Uterus (tissue), 4 donors: ENCODE results near the gene TMEM11. TPM values are rescaled to one million over a fixed set of nuclear protein-coding genes. Genes with fewer than 3 reads are reported as not detected.

Experiments
- DNase-seq, 2 donors: peaks; one replicate each; pipeline ENCODE4 v3.0.0-alpha.2; 2019 to 2020
- H3K27ac ChIP-seq, 2 donors: fragments of 200-600 bp; sonication (generic); 1 replicate in 1 of 2; 2 replicates in 1 of 2; pipeline ENCODE4 v1.5.1; 2016 to 2018
- H3K27me3 ChIP-seq, 2 donors: fragments of 200-600 bp; sonication (generic); one replicate each; pipeline ENCODE4 v1.5.1; 2018 to 2019; ENCODE audit warnings: control low read depth in 1 of 2
- H3K36me3 ChIP-seq, 2 donors: fragments of 200-600 bp; sonication (generic); one replicate each; pipeline ENCODE4 v1.5.1; 2019; ENCODE audit warnings: control low read depth in 1 of 2
- H3K4me1 ChIP-seq, 2 donors: fragments of 200-600 bp; sonication (generic); one replicate each; pipeline ENCODE4 v1.5.1; 2018 to 2019; ENCODE audit warnings: control low read depth in 1 of 2
- H3K4me3 ChIP-seq, 2 donors: fragments of 200-600 bp; sonication (generic); 1 replicate in 1 of 2; 2 replicates in 1 of 2; pipeline ENCODE4 v1.5.1; 2018 to 2019; ENCODE audit warnings: mild to moderate bottlenecking in 1 of 2
- H3K9me3 ChIP-seq, 2 donors: fragments of 200-600 bp; sonication (generic); one replicate each; pipeline ENCODE4 v1.5.1; 2019; ENCODE audit warnings: control low read depth in 1 of 2
- CTCF ChIP-seq, 4 experiments: fragments of 200-600 bp in 2 of 4; fragments of 450-650 bp in 2 of 4; sonication (generic) in 2 of 4; IDR thresholded peaks; one replicate each; pipeline ENCODE4 v1.5.1; 2016 to 2019; ENCODE audit warnings: antibody characterized with exemption in 4 of 4, mild to moderate bottlenecking in 2 of 4, moderate library complexity in 1 of 4
- POLR2A ChIP-seq, 2 donors: fragments of 450-650 bp; IDR thresholded peaks; one replicate each; pipeline ENCODE4 v1.6.1; 2016; ENCODE audit warnings: antibody characterized with exemption in 2 of 2, mild to moderate bottlenecking in 1 of 2, moderate library complexity in 1 of 2
- intact Hi-C: fragments of 100-400 bp; cut with DNase I; formaldehyde crosslinking; loops from one replicate; pipeline ENCODE4 v1.15.1; 2023; ENCODE audit warnings: low total_unique reads
- total RNA-seq, 4 donors: library from RNA; depleted of rRNA in 3 of 4; stranded (reverse); fragments of >200 nt in 3 of 4; gene quantifications; one replicate each; pipeline versions ENCODE4 v1.1.0 to v1.2.4, GENCODE V29; 2014 to 2023
- donor health status: DM: yes; HTN: yes; CAD: no.

The TMEM11 gene
- total RNA-seq, 4 donors from 2014 or later, result 6.9 to 23.8 (median 15.3) TPM

- H3K27me3 ChIP-seq, result no peaks in the 10 kb centered on the region
- intact Hi-C loops, result no loop called here
- peak overlapping the region in 1 of 2 donors; percentile 78 for H3K27ac ChIP-seq
- TF ChIP-seq POLR2A (IDR thresholded peaks at IDR 0.05) (no peak), CTCF (IDR thresholded peaks at IDR 0.05) (no peak)
- no peak overlapping the region for H3K4me3 ChIP-seq
- H3K9me3 ChIP-seq, result no peaks in the 10 kb centered on the region
- no peak for DNase-seq
- H3K4me1 ChIP-seq, result peaks cover 0 to 16% of the 10 kb centered on the region in 2 donors
- H3K36me3 ChIP-seq, result no peaks in the 10 kb centered on the region
These were observed 36.9 kb upstream of the TMEM11 start for GRCh38 chr17:21250854-21251253.

DNA sequence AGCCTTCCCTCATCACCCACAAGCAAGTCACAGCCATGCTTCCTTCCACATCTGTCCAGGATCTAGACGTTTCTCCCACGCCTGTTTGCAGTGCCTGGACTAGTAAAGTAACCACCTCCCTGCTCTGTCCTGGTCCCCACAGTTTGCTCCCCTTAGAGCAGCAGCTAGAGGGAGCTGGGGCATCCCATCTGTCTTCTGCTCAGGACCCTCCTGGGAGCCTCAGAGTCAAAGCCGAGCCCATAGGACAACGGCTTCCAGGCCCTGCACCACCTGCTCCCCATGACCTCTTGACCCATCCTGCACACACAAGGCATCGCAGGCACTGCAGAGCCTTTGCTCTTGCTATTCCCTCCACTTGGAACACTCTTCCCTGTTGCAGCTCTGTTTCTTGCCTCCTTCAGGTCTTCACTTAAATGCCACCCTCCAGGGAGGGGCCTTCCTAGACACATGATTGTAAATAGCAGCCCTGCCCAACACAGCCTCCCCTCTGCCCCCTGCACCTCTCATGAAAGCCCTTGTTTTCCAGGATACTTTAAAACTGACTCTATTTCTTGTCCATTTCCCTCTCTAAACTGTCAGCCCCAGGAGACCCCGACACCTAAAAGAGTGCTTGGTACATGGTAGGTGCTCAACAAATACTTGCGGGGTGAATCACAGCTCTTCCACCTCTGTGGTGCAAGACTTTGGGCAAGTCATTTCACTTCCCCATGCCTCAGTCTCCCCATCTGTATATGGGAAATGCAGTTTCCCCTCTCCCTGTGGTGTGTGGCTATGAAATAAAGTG is 36.2 kb upstream of the TMEM11 start:
- intact Hi-C loops, result no loop called here
- no peaks in the 10 kb centered on the region for H3K36me3 ChIP-seq
- TF ChIP-seq CTCF (IDR thresholded peaks at IDR 0.05) (no peak), POLR2A (IDR thresholded peaks at IDR 0.05) (no peak)
- H3K27ac ChIP-seq, result peak overlapping the region in 1 of 2 donors; percentile 78
- no peaks in the 10 kb centered on the region for H3K27me3 ChIP-seq
- H3K9me3 ChIP-seq, result no peaks in the 10 kb centered on the region
- no peak for DNase-seq
- peaks cover 0 to 16% of the 10 kb centered on the region in 2 donors for H3K4me1 ChIP-seq
- no peak overlapping the region for H3K4me3 ChIP-seq

DNA sequence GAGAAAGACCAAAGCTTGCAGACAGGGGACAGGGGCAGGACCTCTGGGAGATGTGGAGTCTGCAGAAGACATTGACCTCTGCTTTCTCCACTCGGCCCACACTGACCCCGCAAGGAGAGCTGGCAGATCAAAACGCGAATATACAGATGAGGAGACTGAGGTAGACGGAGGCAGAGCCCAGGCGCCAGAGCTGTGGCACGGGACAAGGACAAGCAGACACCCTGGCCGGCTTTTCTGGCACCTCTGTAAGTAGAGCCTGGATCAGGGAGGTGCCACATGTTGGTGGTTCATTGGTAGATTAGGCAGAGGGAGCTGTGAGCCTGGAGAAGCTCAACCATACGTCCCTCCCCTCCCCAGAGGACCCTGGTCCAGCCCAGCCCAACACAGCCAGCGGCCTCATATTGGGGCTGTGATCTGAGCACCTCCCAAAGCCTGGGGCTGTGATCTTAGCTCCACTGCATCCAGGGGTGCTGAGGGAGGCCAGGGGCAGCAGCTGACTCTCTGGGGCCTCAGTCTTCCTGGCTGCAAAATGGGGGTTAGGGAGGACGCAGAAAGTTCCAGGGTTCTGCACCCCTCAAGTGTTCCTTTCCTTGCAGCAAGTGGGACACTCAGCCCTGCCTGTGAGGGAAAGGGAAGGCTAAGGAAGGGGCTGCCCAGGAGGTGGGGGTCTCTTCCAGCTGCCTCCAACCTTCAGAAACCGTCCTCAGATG is 35.3 kb upstream of the TMEM11 start:
- Histone ChIP-seq H3K4me3 (no peak overlapping the region), H3K27ac (no peak overlapping the region), H3K9me3 (no peaks in the 10 kb centered on the region), H3K27me3 (no peaks in the 10 kb centered on the region), H3K4me1 (peaks cover 0 to 16% of the 10 kb centered on the region in 2 donors), H3K36me3 (no peaks in the 10 kb centered on the region)
- intact Hi-C loops, result no loop called here
- no peak for TF ChIP-seq CTCF (IDR thresholded peaks at IDR 0.05)
- no peak for TF ChIP-seq POLR2A (IDR thresholded peaks at IDR 0.05)
- no peak for DNase-seq

- peaks cover 0 to 11% of the 10 kb centered on the region in 2 donors for H3K4me1 ChIP-seq
- intact Hi-C loops, result no loop called here
- no peak overlapping the region for H3K27ac ChIP-seq
- DNase-seq, result no peak
- H3K27me3 ChIP-seq, result no peaks in the 10 kb centered on the region
- TF ChIP-seq POLR2A (IDR thresholded peaks at IDR 0.05) (no peak), CTCF (IDR thresholded peaks at IDR 0.05) (no peak)
- no peak overlapping the region for H3K4me3 ChIP-seq
- H3K36me3 ChIP-seq, result no peaks in the 10 kb centered on the region
- H3K9me3 ChIP-seq, result no peaks in the 10 kb centered on the region
These were observed 34.5 kb upstream of the TMEM11 start for GRCh38 chr17:21248500-21248899.
